OCI-LY1 (cell line): ENCODE measurements around the gene TNFSF4.

Experiments
- H2AFZ ChIP-seq: fragments of 200-600 bp; sonication (generic), shearing (Covaris generic); 2 replicates; pipeline ENCODE4 v1.6.0; 2014; ENCODE audit warnings: antibody characterized with exemption, mild to moderate bottlenecking, low read length
- H3F3A ChIP-seq: fragments of 200-600 bp; sonication (generic), shearing (Covaris generic); 2 replicates; pipeline ENCODE4 v1.6.0; 2014; ENCODE audit warnings: mild to moderate bottlenecking, antibody characterized with exemption, low read length, moderate library complexity; ENCODE audit not compliant: insufficient read depth
- H3K27ac ChIP-seq: fragments of 200-600 bp; sonication (generic); 2 replicates; pipeline ENCODE4 v1.5.1; 2014; ENCODE audit warnings: low read length, mixed run types, mild to moderate bottlenecking, low read depth; ENCODE audit not compliant: poor library complexity, severe bottlenecking
- H3K27me3 ChIP-seq: fragments of 200-600 bp; sonication (generic); 2 replicates; pipeline ENCODE4 v1.6.0; 2014; ENCODE audit warnings: antibody characterized with exemption, mild to moderate bottlenecking, low read length, moderate library complexity; ENCODE audit not compliant: insufficient read depth
- H3K36me3 ChIP-seq: fragments of 200-600 bp; sonication (generic); 2 replicates; pipeline ENCODE4 v1.6.1; 2014; ENCODE audit warnings: mild to moderate bottlenecking, antibody characterized with exemption, low read length, moderate library complexity, mixed read lengths; ENCODE audit not compliant: insufficient read depth
- H3K4me1 ChIP-seq: fragments of 200-600 bp; sonication (generic); 2 replicates; pipeline ENCODE4 v1.5.1; 2014; ENCODE audit warnings: mild to moderate bottlenecking, low read length, moderate library complexity; ENCODE audit not compliant: insufficient read depth, severe bottlenecking
- H3K4me2 ChIP-seq: fragments of 200-600 bp; sonication (generic), shearing (Covaris generic); 2 replicates; pipeline ENCODE4 v1.6.1; 2014; ENCODE audit warnings: low read length
- H3K4me3 ChIP-seq: fragments of 200-600 bp; sonication (generic); 2 replicates; pipeline ENCODE4 v1.5.1; 2014; ENCODE audit warnings: low read length, low read depth, mild to moderate bottlenecking, mixed read lengths; ENCODE audit not compliant: poor library complexity, severe bottlenecking
- H3K79me2 ChIP-seq: fragments of 200-600 bp; shearing (Covaris generic); 2 replicates; pipeline ENCODE4 v1.6.1; 2016; ENCODE audit warnings: mixed run types, low read length, mixed read lengths; ENCODE audit not compliant: insufficient read depth
- H3K9ac ChIP-seq: fragments of 200-600 bp; sonication (generic), shearing (Covaris generic); 2 replicates; pipeline ENCODE4 v1.6.1; 2014; ENCODE audit warnings: mild to moderate bottlenecking, low read length, mixed read lengths
- H3K9me2 ChIP-seq: fragments of 200-600 bp; sonication (generic), shearing (Covaris generic); 2 replicates; pipeline ENCODE4 v1.6.1; 2014; ENCODE audit warnings: low read depth, mild to moderate bottlenecking, low read length, mixed read lengths
- H3K9me3 ChIP-seq: fragments of 200-600 bp; shearing (Covaris generic); 2 replicates; pipeline ENCODE4 v1.6.1; 2014; ENCODE audit warnings: low read length, mixed read lengths
- H4K20me1 ChIP-seq: fragments of 200-600 bp; sonication (generic), shearing (Covaris generic); 2 replicates; pipeline ENCODE4 v1.6.0; 2016; ENCODE audit warnings: mild to moderate bottlenecking, low read length; ENCODE audit not compliant: insufficient read depth
- CTCF ChIP-seq: fragments of 200-600 bp; sonication (generic), shearing (Covaris generic); IDR thresholded peaks from 2 replicates; pipeline ENCODE4 v1.5.1; 2017; ENCODE audit warnings: mild to moderate bottlenecking, antibody characterized with exemption, low read length, moderate library complexity, mixed read lengths
- EZH2 ChIP-seq: fragments of 200-600 bp; sonication (generic), shearing (Covaris generic); IDR thresholded peaks from 2 replicates; pipeline ENCODE4 v1.8.0; 2017; ENCODE audit warnings: borderline replicate concordance, mixed run types, mild to moderate bottlenecking, antibody characterized with exemption, low read length, moderate library complexity, mixed read lengths

TNFSF4 gene

DNA sequence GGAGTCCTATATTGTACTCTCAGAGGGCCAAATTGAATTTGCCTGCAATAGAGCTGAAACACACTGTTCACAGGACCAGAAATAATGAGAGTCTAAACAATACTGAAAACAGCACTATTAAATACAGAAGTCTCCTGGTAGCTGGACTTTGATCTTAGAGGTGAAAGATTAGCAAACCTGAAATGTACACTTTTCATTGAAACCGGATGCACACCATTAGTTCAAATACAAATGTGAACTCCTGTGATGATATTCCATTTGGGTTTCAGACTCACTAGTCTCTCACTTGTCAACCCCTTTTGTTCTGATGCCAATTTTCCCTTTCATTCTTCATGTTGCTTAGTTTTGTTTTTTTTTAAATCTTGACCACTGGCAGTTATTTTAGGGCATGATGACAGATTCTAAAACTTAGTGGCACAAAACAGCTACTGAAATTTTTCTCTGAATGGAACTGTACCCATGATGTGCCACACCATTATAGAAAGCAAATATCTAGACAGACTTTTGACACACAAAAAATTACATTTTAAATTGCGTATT is 5.9 kb upstream of the TNFSF4 start:
- H3K27me3 ChIP-seq = no peaks in the 10 kb centered on the region
- H3K36me3 ChIP-seq = no peaks in the 10 kb centered on the region
- H3K4me3 ChIP-seq = no peak overlapping the region
- no peak overlapping the region for H3K9ac ChIP-seq
- TF ChIP-seq EZH2 (no peak), CTCF (no peak)
- H3F3A ChIP-seq = no peaks in the 10 kb centered on the region
- H2AFZ ChIP-seq = no peak overlapping the region
- H3K27ac ChIP-seq = no peak overlapping the region
- H3K4me2 ChIP-seq = no peak overlapping the region
- no peaks in the 10 kb centered on the region for H3K9me3 ChIP-seq
- H3K4me1 ChIP-seq = no peaks in the 10 kb centered on the region
- H4K20me1 ChIP-seq = no peaks in the 10 kb centered on the region
- H3K9me2 ChIP-seq = no peaks in the 10 kb centered on the region
- H3K79me2 ChIP-seq = no peaks in the 10 kb centered on the region

DNA sequence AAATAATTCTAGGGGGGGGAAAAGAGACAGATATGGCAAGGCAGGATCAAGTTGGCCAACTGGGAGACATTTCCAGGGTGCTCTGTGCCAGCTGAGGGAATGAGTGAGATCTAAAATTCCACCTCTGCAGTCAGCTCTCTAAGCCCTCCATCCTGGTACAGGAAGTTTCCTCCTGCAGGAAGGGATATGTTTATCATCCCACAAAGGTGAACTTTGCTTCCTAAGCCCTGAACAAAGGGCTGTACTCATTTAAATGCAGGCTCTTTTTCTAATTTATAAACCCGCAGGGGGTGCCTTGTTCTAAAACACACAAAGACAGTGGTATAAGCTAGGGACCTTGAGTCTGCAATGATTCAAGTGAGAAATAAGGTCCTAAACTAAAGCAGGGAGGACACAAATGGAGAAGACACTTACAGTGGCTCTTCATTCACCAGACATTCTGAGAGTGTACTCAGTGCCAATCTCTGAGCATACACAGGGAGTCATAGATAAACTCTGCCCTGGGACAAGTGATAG is 3.6 kb upstream of the TNFSF4 start:
- no peak overlapping the region for H3K27ac ChIP-seq
- H3K9me2 ChIP-seq = no peaks in the 10 kb centered on the region
- no peaks in the 10 kb centered on the region for H4K20me1 ChIP-seq
- no peak overlapping the region for H2AFZ ChIP-seq
- no peaks in the 10 kb centered on the region for H3K4me1 ChIP-seq
- no peaks in the 10 kb centered on the region for H3K9me3 ChIP-seq
- TF ChIP-seq CTCF = no peak
- no peak for TF ChIP-seq EZH2
- no peaks in the 10 kb centered on the region for H3K36me3 ChIP-seq
- H3F3A ChIP-seq = no peaks in the 10 kb centered on the region
- H3K9ac ChIP-seq = no peak overlapping the region
- H3K79me2 ChIP-seq = no peaks in the 10 kb centered on the region
- H3K4me2 ChIP-seq = no peak overlapping the region
- H3K4me3 ChIP-seq = no peak overlapping the region
- no peaks in the 10 kb centered on the region for H3K27me3 ChIP-seq

GRCh38 chr1:173210283-173210682 is 3.2 kb upstream of the TNFSF4 start:
- Histone ChIP-seq H3K9me3 (no peaks in the 10 kb centered on the region), H4K20me1 (no peaks in the 10 kb centered on the region), H3F3A (no peaks in the 10 kb centered on the region), H3K9ac (no peak overlapping the region), H2AFZ (no peak overlapping the region), H3K4me3 (no peak overlapping the region), H3K27me3 (no peaks in the 10 kb centered on the region), H3K4me2 (no peak overlapping the region), H3K9me2 (no peaks in the 10 kb centered on the region), H3K79me2 (no peaks in the 10 kb centered on the region), H3K4me1 (peaks cover 4% of the 10 kb centered on the region), H3K27ac (no peak overlapping the region), H3K36me3 (no peaks in the 10 kb centered on the region)
- TF ChIP-seq CTCF = no peak
